Right lobe of liver (tissue), 6 donors: ENCODE data around the gene SEMA3C. TPM values are rescaled to one million over a fixed set of nuclear protein-coding genes. Genes with fewer than 3 reads are reported as not detected.

Experiments used
- ATAC-seq, 4 donors: fragments of 200-7000 bp; cut with Tn5 transposase; one replicate each; pipeline ENCODE4 v1.9.1; 2020; ENCODE audit warnings: mild to moderate bottlenecking in 4 of 4, moderate library complexity in 4 of 4
- DNase-seq, 3 donors: peaks; one replicate each; pipeline ENCODE4 v3.0.0-alpha.2; 2020
- H3K27ac ChIP-seq, 3 donors: fragments of 200-600 bp; one replicate each; pipeline ENCODE4 v1.8.0; 2022
- H3K27me3 ChIP-seq, 2 donors: fragments of 200-600 bp; one replicate each; pipeline ENCODE4 v1.8.0; 2022
- H3K36me3 ChIP-seq, 4 donors: fragments of 200-600 bp; sonication (generic) in 1 of 4; one replicate each; pipeline versions ENCODE4 v1.5.1 to v1.8.0; 2017 to 2022; ENCODE audit warnings: control low read depth in 1 of 4
- H3K4me1 ChIP-seq, 4 donors: fragments of 200-600 bp; sonication (generic) in 1 of 4; one replicate each; pipeline versions ENCODE4 v1.5.1 to v1.8.0; 2017 to 2022; ENCODE audit warnings: control low read depth in 1 of 4
- H3K4me3 ChIP-seq, 3 donors: fragments of 200-600 bp; one replicate each; pipeline ENCODE4 v1.8.0; 2022
- H3K9me3 ChIP-seq, 4 donors: fragments of 200-600 bp; sonication (generic) in 1 of 4; one replicate each; pipeline versions ENCODE4 v1.5.1 to v1.8.0; 2017 to 2022; ENCODE audit warnings: control low read depth in 1 of 4
- POLR2A ChIP-seq: fragments of 450-650 bp; IDR thresholded peaks from one replicate; pipeline ENCODE4 v1.6.1; 2017; ENCODE audit warnings: antibody characterized with exemption, mild to moderate bottlenecking
- WGBS: methylation state at CpG from one replicate; pipeline ENCODE4 v1.1.6; 2018; ENCODE audit warnings: low coverage, low lambda C conversion rate; ENCODE audit not compliant: insufficient coverage; ENCODE audit errors: missing lambda C conversion rate; 5-methylcytosine and 5-hydroxymethylcytosine counted together
- intact Hi-C, 2 donors: fragments of 100-400 bp; cut with DNase I; formaldehyde crosslinking; loops; one replicate each; pipeline versions ENCODE4 v1.11.2 to v1.14.1; 2022
- total RNA-seq, 6 experiments: library from RNA; depleted of rRNA in 2 of 6; stranded (reverse); fragments of >200 nt in 2 of 6; fragmentation: NEBNext Ultra II Directional in 3 of 6; extraction: Animal tissue kit (Norgen Biotek cat#: 25700) in 3 of 6; gene quantifications; one replicate each; pipeline versions ENCODE4 v1.1.0 to v1.2.4, GENCODE V29; 2016 to 2023
- TF ChIP-seq, protein P1 (sequence below), 4 donors: fragments of 200-600 bp in 3 of 4; fragments of 450-650 bp in 1 of 4; IDR thresholded peaks; one replicate each; pipeline versions ENCODE4 v1.5.1 to v1.8.0; 2016 to 2022; ENCODE audit warnings: antibody characterized with exemption in 4 of 4, mild to moderate bottlenecking in 2 of 4
- donor health status: DM: no; HTN: yes; CAD: no.
- donor health status: DM: no; HTN: no; CAD: no.
- donor health status: DM: no; HTN: no; CAD: no.
- donor health status: DM: no; HTN: yes; CAD: no.
- donor health status: DM: no; HTN: yes; CAD: no.

SEMA3C gene
- total RNA-seq, 6 experiments from 2014 or later: 0.23 to 1.3 (median 0.53) TPM

DNA sequence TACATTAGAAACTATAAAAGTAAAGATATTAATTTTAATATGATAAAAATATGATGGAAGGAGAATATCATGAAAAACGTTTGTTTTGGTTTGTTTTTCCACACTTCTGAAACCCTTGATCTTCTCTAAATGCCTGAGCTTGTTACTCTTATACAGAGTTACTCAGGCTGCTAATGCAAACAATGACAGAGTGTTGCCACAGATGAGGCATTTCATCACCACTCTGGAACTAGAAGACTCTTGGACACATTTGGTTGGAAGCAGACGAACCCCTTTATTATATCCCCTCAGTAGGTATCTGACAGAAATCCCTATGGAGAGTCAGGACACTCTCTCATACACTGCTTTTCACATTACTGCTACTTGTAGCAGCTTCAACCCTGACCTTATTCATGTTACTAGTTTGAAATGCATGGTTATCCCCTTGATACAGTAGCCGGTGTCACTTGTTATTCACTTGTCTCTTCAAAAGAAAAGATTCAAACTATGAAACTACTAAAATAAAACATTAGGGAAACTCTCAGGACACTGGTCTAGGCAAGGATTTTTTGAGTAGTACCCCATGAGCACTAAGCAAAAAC, 66.9 kb downstream of the SEMA3C start:
- Histone ChIP-seq H3K27me3 (no peaks in the 10 kb centered on the region), H3K27ac (no peak overlapping the region), H3K9me3 (no peaks in the 10 kb centered on the region), H3K36me3 (no peaks in the 10 kb centered on the region), H3K4me1 (no peaks in the 10 kb centered on the region), H3K4me3 (no peak overlapping the region)
- WGBS: 32% methylated on average over 3 of the region's 3 CpGs
- ATAC-seq: peak in 1 of 4 donors; percentile 36
- no peak for DNase-seq
- TF ChIP-seq, protein P1, sequence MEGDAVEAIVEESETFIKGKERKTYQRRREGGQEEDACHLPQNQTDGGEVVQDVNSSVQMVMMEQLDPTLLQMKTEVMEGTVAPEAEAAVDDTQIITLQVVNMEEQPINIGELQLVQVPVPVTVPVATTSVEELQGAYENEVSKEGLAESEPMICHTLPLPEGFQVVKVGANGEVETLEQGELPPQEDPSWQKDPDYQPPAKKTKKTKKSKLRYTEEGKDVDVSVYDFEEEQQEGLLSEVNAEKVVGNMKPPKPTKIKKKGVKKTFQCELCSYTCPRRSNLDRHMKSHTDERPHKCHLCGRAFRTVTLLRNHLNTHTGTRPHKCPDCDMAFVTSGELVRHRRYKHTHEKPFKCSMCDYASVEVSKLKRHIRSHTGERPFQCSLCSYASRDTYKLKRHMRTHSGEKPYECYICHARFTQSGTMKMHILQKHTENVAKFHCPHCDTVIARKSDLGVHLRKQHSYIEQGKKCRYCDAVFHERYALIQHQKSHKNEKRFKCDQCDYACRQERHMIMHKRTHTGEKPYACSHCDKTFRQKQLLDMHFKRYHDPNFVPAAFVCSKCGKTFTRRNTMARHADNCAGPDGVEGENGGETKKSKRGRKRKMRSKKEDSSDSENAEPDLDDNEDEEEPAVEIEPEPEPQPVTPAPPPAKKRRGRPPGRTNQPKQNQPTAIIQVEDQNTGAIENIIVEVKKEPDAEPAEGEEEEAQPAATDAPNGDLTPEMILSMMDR (IDR thresholded peaks at IDR 0.05): no peak
- TF ChIP-seq POLR2A: no peak
- intact Hi-C loops: no loop called here

DNA sequence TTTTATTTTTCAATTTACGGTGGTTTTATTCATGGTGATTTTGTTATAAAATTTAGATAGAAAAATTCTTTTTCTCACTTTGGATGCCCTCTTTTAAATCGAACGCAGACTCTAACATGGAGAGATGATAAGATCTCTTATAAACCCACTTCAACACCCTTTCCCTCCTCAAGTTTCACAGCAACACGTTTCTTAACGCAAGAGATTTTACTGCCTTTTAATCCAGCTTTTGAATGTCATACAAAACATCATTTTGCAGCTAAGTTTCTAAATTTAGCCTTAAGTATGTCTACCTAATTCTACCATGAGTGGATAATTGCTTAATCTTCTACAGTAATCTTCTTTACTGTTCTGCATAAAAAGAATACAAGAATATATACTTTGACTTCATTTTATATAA, 70.0 kb downstream of the SEMA3C start:
- Histone ChIP-seq H3K4me1 (no peaks in the 10 kb centered on the region), H3K27ac (no peak overlapping the region), H3K9me3 (no peaks in the 10 kb centered on the region), H3K4me3 (no peak overlapping the region), H3K36me3 (no peaks in the 10 kb centered on the region), H3K27me3 (no peaks in the 10 kb centered on the region)
- intact Hi-C loops: no loop called here
- 52% methylated on average over 5 of the region's 5 CpGs for WGBS
- ATAC-seq (no peak), DNase-seq (no peak)
- TF ChIP-seq, protein P1 (IDR thresholded peaks at IDR 0.05): no peak
- TF ChIP-seq POLR2A: no peak

DNA sequence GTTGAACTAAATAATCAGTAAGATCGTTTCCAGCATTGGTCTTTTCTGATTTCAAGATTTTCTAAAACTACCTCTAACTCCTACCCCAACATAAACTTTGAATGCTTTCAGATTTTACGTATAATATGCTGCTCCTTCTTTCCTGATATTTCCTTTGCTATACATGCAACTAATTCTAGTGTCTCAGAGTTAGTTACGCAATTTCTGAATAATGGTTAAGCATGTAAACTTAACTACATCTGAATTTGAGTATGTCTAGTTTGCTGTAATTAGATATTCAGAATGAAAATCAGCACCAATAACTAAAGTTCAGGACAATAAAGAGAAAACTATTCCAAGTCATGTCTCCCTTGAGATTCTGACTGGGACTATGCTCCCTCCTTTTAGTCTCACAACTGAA, 71.0 kb downstream of the SEMA3C start:
- TF ChIP-seq, protein P1 (IDR thresholded peaks at IDR 0.05): no peak
- TF ChIP-seq POLR2A: no peak
- Histone ChIP-seq H3K9me3 (no peaks in the 10 kb centered on the region), H3K4me1 (no peaks in the 10 kb centered on the region), H3K27me3 (no peaks in the 10 kb centered on the region), H3K4me3 (no peak overlapping the region), H3K27ac (no peak overlapping the region), H3K36me3 (no peaks in the 10 kb centered on the region)
- intact Hi-C loops: no loop called here
- ATAC-seq: no peak
- 50% methylated on average over 3 of the region's 3 CpGs for WGBS
- DNase-seq: no peak

DNA sequence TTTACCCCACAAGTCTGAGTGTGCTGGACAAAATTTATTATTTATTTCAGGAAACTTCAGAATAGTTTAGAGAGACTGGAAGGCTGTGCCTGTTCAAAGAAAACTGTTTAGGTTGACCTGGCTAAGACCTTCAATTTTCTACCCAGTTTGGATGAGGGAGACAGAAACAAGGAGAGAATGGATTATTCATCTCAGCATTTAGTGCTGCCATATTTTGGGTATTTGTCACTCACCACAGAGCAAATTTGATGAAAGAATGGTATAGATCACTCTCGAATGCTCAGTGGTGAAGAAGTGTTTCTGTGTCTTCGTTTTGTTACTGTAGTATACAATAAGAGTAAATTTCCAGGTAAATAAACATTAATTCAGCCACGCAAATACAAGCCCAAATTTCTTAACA, 71.8 kb downstream of the SEMA3C start:
- Histone ChIP-seq H3K27me3 (no peaks in the 10 kb centered on the region), H3K27ac (no peak overlapping the region), H3K36me3 (no peaks in the 10 kb centered on the region), H3K9me3 (no peaks in the 10 kb centered on the region), H3K4me1 (no peaks in the 10 kb centered on the region), H3K4me3 (no peak overlapping the region)
- intact Hi-C loops: no loop called here
- ATAC-seq (no peak), DNase-seq (no peak)
- no peak for TF ChIP-seq POLR2A
- TF ChIP-seq, protein P1 (IDR thresholded peaks at IDR 0.05): no peak
- WGBS: 45% methylated on average over 3 of the region's 3 CpGs

DNA sequence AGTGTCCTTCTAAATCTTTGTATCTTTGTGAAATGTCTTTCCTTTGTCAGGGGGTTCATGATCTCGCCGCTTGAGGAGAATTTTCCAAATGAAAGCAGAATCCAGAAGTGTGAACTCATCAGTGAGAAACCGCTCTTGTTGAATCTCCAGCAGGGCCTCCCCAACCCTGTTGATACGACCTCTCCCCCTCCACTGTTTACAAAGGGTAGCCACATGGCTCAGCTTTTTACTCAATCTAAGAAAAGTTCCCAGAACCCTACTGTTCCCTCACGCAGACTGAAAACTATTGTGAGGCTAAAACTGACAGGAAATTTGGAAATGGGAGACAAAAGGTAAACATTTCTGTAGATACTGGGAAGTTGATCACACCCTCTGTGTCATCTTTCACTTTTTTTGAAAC, 73.9 kb downstream of the SEMA3C start:
- H3K9me3 ChIP-seq: no peaks in the 10 kb centered on the region
- H3K27ac ChIP-seq: no peak overlapping the region
- no peak for TF ChIP-seq POLR2A
- TF ChIP-seq, protein P1 (IDR thresholded peaks at IDR 0.05): no peak
- no peak overlapping the region for H3K4me3 ChIP-seq
- WGBS: 52% methylated on average over 5 of the region's 5 CpGs
- no peaks in the 10 kb centered on the region for H3K36me3 ChIP-seq
- H3K27me3 ChIP-seq: no peaks in the 10 kb centered on the region
- intact Hi-C loops: no loop called here
- no peaks in the 10 kb centered on the region for H3K4me1 ChIP-seq
- DNase-seq (no peak), ATAC-seq (no peak)
